Tibial nerve (tissue), 3 donors: ENCODE measurements around the gene ARSB.

Experiments
- CTCF ChIP-seq, 5 experiments: fragments of 200-600 bp in 3 of 5; fragments of 450-650 bp in 2 of 5; sonication (generic) in 3 of 5; IDR thresholded peaks; one replicate each; pipeline ENCODE4 v1.5.1; 2016 to 2019; ENCODE audit warnings: antibody characterized with exemption in 5 of 5, mild to moderate bottlenecking in 3 of 5, moderate library complexity in 2 of 5
- POLR2A ChIP-seq, 2 donors: fragments of 450-650 bp; IDR thresholded peaks; one replicate each; pipeline ENCODE4 v1.6.1; 2017; ENCODE audit warnings: antibody characterized with exemption in 2 of 2, mild to moderate bottlenecking in 2 of 2, moderate library complexity in 2 of 2

GRCh38 chr5:78989080-78989479 is 4.0 kb upstream of the ARSB start:
- no peak for TF ChIP-seq POLR2A (IDR thresholded peaks at IDR 0.05)
- no peak for TF ChIP-seq CTCF (IDR thresholded peaks at IDR 0.05)
